Calu3 (cell line): ENCODE results near the gene GAS7. TPM values are rescaled to one million over a fixed set of nuclear protein-coding genes. Genes with fewer than 3 reads are reported as not detected.
"Not testable (repeated sequence)": the region's sequence is repeated elsewhere in the genome, so short reads cannot be mapped to it uniquely, and the experiment has no call there.

ENCODE experiments used
- BruUV-seq: library from RNA; stranded (reverse); fragments of 400-500 nt; replicated peaks from 2 replicates; lab custom pipeline; 2021; lab: Mats Ljungman, UMichigan
- CTCF ChIA-PET: fragments of 300-600 bp; sonication (Branson Sonifier 250); formaldehyde crosslinking; loops from one replicate; lab custom pipeline; 2022; ENCODE audit warnings: antibody characterized with exemption; lab: Charles Lee
- DNase-seq: peaks from one replicate; pipeline ENCODE4 v3.0.0; 2022
- H3K27ac Mint-ChIP-seq: one replicate; pipeline ENCODE4 v1.8.0; 2022; ENCODE audit warnings: mixed read lengths; ENCODE audit not compliant: unreplicated experiment
- H3K27me3 Mint-ChIP-seq: one replicate; pipeline ENCODE4 v1.8.0; 2022; ENCODE audit warnings: mixed read lengths; ENCODE audit not compliant: unreplicated experiment
- H3K36me3 Mint-ChIP-seq: one replicate; pipeline ENCODE4 v1.8.0; 2022; ENCODE audit warnings: mild to moderate bottlenecking, moderate library complexity, mixed read lengths; ENCODE audit not compliant: insufficient read depth, unreplicated experiment
- H3K4me1 Mint-ChIP-seq: one replicate; pipeline ENCODE4 v1.8.0; 2022; ENCODE audit warnings: mild to moderate bottlenecking, low read depth, mixed read lengths; ENCODE audit not compliant: unreplicated experiment
- H3K4me3 Mint-ChIP-seq: one replicate; pipeline ENCODE4 v1.8.0; 2022; ENCODE audit warnings: mild to moderate bottlenecking, low read depth, moderate library complexity, mixed read lengths; ENCODE audit not compliant: unreplicated experiment
- H3K9me3 Mint-ChIP-seq: one replicate; pipeline ENCODE4 v1.8.0; 2022; ENCODE audit warnings: low read depth, mixed read lengths; ENCODE audit not compliant: unreplicated experiment
- intact Hi-C: fragments of 100-400 bp; cut with micrococcal nuclease; formaldehyde crosslinking; loops from one replicate; pipeline ENCODE4 v1.10.0; 2022; ENCODE audit not compliant: unreplicated experiment
- total RNA-seq: library from RNA; stranded (reverse); gene quantifications from 2 replicates; pipeline ENCODE4 v1.2.3, GENCODE V29; 2022
- TF ChIP-seq, protein P1 (sequence below): fragments of 200-600 bp; IDR thresholded peaks from one replicate; pipeline ENCODE4 v1.8.0; 2022; ENCODE audit warnings: antibody characterized with exemption; ENCODE audit not compliant: unreplicated experiment

The GAS7 gene
- total RNA-seq, 1 experiment from 2014 or later = 0.42 TPM

DNA sequence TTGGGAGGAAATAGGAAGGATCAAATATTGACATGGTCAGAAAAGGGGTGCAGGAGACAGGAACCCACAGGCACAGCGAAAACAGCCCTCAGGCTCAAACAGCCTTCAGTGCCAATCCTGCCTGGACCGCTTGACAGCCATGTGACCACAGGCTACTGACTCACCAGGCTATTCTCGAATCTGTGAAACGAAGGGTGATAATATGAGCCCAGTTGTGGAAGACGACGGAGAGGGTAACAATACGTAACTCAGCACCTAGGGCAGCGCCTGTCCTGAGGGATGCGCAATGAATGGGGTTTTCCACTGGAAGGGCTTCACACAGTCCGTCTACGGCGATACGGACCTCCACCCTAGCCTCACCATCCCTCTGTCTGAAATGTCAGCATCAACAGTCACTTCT, 176.0 kb downstream of the GAS7 start:
- DNase-seq = no peak
- TF ChIP-seq, protein P1, sequence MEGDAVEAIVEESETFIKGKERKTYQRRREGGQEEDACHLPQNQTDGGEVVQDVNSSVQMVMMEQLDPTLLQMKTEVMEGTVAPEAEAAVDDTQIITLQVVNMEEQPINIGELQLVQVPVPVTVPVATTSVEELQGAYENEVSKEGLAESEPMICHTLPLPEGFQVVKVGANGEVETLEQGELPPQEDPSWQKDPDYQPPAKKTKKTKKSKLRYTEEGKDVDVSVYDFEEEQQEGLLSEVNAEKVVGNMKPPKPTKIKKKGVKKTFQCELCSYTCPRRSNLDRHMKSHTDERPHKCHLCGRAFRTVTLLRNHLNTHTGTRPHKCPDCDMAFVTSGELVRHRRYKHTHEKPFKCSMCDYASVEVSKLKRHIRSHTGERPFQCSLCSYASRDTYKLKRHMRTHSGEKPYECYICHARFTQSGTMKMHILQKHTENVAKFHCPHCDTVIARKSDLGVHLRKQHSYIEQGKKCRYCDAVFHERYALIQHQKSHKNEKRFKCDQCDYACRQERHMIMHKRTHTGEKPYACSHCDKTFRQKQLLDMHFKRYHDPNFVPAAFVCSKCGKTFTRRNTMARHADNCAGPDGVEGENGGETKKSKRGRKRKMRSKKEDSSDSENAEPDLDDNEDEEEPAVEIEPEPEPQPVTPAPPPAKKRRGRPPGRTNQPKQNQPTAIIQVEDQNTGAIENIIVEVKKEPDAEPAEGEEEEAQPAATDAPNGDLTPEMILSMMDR = no peak
- no TSS peak for BruUV-seq
- intact Hi-C loops = no loop called here
- Mint-ChIP-seq H3K4me3 (no peak overlapping the region), H3K36me3 (no peaks in the 10 kb centered on the region), H3K27me3 (no peaks in the 10 kb centered on the region), H3K9me3 (peaks cover 3% of the 10 kb centered on the region), H3K27ac (no peak overlapping the region), H3K4me1 (no peaks in the 10 kb centered on the region)
- CTCF ChIA-PET = no interaction called here

DNA sequence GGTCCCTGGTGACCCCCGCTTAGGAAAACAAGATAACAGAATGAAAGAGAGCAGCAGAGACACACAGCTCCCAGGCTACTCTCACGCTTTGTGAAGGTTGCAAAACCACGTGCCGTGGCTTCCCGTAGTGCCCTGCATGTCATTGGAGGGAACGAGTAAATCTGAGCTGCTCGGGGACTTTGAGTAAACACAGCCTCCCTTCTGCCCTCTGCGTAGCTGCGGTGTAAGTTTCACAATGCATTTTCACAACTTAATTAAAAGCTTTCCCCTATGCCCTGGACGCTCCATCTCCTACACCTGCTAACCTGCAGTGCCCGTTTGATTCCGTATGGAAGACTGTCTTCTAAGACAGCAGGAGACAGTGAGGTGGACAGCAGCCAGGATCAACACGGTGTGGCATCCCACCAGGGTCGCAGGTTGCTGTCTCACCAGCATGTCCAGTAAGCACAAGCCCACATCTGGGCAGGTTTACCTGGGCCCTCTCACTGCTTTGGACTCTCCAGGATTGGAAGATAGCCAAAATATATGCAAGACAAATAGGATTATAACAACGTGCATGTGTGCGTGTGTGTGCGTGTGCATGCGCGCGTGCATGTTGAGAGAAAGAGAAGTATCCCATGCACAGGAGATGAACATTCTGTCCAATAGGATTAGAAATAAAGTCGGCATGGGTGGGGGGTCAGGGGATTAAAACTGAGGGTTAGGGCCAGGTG, 177.0 kb downstream of the GAS7 start:
- CTCF ChIA-PET = no interaction called here
- Mint-ChIP-seq H3K4me3 (no peak overlapping the region), H3K36me3 (no peaks in the 10 kb centered on the region), H3K4me1 (no peaks in the 10 kb centered on the region), H3K27ac (no peak overlapping the region), H3K27me3 (no peaks in the 10 kb centered on the region), H3K9me3 (peaks cover 3% of the 10 kb centered on the region)
- DNase-seq = no peak
- BruUV-seq = no TSS peak
- intact Hi-C loops = no loop called here
- TF ChIP-seq, protein P1 = no peak

DNA sequence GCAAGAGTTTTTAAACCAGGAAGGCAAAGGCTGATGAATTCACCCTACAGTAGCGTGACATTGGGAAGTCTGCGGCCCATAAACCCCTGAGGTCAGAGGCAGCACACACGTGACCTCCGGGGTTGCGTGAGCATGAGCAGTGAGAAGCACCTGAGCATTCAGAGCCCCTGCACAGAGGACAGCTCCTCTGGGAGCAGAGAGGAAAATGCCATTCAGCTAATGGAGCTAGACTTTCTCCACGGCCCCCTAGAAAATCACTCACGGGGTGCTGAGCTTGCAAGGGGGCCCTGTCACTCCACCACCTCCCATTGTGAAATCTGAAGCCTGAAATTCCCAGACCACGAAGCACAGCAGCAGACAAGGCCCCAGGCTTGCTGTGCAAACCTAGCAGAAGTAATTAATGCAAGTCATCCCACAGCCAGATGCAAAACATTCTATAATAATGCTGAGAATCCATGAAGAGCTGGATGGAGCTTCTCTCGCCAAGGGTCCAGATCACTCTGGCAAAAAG, 178.4 kb downstream of the GAS7 start:
- H3K9me3 Mint-ChIP-seq = peaks cover 3% of the 10 kb centered on the region
- DNase-seq = no peak
- intact Hi-C loops = no loop called here
- no peak overlapping the region for H3K27ac Mint-ChIP-seq
- CTCF ChIA-PET = no interaction called here
- no peak overlapping the region for H3K4me3 Mint-ChIP-seq
- no peaks in the 10 kb centered on the region for H3K36me3 Mint-ChIP-seq
- no TSS peak for BruUV-seq
- H3K4me1 Mint-ChIP-seq = no peaks in the 10 kb centered on the region
- no peaks in the 10 kb centered on the region for H3K27me3 Mint-ChIP-seq
- TF ChIP-seq, protein P1 = no peak

DNA sequence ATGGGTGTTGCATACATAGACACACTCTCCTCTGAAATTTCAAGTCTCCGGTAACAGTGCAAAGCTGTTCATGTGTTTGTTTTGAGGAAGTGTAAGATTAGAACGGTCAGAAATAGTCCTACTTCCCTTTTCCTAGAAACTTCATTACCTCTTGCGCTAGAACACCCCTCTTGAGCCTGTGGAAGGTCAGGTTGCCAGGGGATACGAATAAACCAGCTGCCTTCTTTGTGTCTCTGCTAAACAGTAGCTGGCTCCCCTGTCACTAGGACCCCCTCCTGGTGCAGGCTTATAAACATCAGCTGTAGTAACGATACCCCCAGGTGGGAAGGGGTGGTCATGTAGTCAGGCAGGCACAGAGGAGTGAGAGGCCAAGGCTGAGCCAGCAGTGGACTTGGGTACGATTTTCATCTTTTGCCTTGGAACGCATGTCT, 179.9 kb downstream of the GAS7 start:
- TF ChIP-seq, protein P1 = no peak
- Mint-ChIP-seq H3K4me1 (no peaks in the 10 kb centered on the region), H3K27me3 (no peaks in the 10 kb centered on the region), H3K4me3 (no peak overlapping the region), H3K27ac (no peak overlapping the region), H3K9me3 (peaks cover 3% of the 10 kb centered on the region), H3K36me3 (no peaks in the 10 kb centered on the region)
- intact Hi-C loops = no loop called here
- no TSS peak for BruUV-seq
- CTCF ChIA-PET = no interaction called here
- DNase-seq = no peak

DNA sequence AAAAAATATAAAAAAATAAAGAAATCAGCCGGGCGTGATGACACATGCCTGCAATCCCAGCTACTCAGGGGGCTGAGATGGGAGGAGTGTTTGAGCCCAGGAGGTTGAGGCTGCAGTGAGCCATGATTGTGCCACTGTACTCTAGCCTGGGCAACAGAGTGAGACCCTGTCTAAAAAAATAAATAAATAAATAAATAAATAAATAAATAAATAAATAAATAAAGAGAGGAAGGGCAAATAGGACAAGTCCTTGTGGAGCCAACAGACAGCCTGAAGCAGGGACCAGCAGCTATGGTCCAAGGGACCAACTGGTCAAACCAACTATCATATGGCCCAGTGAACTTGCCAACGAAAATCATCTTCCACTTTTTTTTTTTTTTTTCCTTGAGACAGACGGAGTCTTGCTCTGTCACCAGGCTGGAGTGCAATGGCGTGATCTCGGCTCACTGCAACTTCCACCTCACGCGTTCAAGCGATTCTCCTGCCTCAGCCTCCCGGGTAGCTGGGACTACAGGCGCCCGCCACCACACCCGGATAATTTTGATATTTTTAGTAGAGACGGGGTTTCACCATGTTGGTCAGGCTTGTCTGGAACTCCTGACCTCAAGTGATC, 181.3 kb downstream of the GAS7 start:
- BruUV-seq, CTCF ChIA-PET, H3K27me3 Mint-ChIP-seq, intact Hi-C loops, H3K9me3 Mint-ChIP-seq, H3K4me1 Mint-ChIP-seq, H3K4me3 Mint-ChIP-seq, H3K36me3 Mint-ChIP-seq, DNase-seq, H3K27ac Mint-ChIP-seq: not testable (repeated sequence)
